Measurements from ENCODE around the gene KLHL2.

Gene KLHL2

GRCh38 chr4:165370530-165370929 lies 163.2 kb downstream of the KLHL2 start:
- no peak for DNase-seq

All from fibroblast of skin of scalp (primary cell).